Measurements from ENCODE around the gene RGS1.

- no peak for TF ChIP-seq CTCF (conservative IDR thresholded peaks at IDR 0.05; ENCODE audit: low read length)
- TF ChIP-seq EZH2phosphoT487 (IDR thresholded peaks at IDR 0.05; ENCODE audit: borderline replicate concordance, low read depth, low read length), result no peak
Observed at GRCh38 chr1:192527111-192527795, 48.3 kb upstream of the RGS1 start.

Data from OCI-LY7 (cell line).